ENCODE results near the gene C6orf47.

Gene C6orf47

DNA sequence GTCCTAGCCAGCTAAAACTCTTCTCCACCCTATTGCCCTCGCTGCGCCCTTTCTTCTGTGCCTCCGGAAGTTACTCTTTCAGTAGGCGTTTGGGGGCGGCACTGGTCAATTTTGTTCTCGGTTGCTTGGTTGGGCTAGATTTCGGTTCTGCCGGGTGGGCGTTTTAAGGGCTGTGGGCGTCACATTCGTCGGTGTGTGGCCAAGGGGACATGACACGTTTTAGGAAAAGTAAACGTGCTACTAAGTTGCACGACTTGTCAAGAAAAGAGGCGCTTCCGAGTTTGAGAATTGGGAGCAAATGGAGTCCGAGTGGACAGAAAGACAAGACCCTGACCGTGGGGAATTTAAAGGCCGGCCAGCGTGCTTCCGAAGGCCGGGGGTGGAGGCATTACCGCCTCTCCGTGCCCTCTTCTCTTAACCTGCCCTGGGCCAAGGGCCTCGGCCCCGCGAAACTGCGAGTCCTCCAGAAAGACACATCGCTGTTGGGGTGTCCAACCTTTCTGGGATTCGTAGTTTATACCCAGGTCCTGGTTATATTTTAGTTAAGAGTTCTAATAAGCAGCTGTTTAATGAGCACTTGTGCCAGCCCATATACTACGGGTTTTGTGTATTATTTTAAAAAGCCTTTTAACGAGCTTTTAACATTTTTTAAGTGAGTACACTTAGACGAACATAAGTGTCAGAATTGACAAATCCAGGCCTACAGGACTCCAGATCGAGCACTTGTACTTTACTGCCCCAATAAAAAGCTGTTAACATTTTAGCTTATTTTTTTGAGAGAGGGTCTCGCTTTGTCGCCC lies 7.5 kb downstream of the C6orf47 start:
- no peaks in the 10 kb centered on the region for H3K27me3 ChIP-seq
- H3K4me3 ChIP-seq = peak overlapping the region; percentile 63 to 80 (median 74)
- TF ChIP-seq Cebpa-rat (IDR thresholded peaks at IDR 0.05) = no peak
- H3K9me3 ChIP-seq (replicated peaks in 1 of 11) = no peaks in the 10 kb centered on the region
- peak overlapping the region; percentile 91 to 98 (median 96) for H3K27ac ChIP-seq
- peaks cover 36 to 69% (median 48%) of the 10 kb centered on the region in 11 experiments for H3K36me3 ChIP-seq
- peak overlapping the region; percentile 85 to 96 (median 94) for H3K9ac ChIP-seq
- peak overlapping the region; percentile 84 to 99 (median 97) for H3K4me2 ChIP-seq
- peaks cover 12 to 40% (median 29%) of the 10 kb centered on the region in 11 experiments; a peak in 18 of 22 replicates for H4K20me1 ChIP-seq
- H3K4me1 ChIP-seq = peaks cover 39 to 71% (median 45%) of the 10 kb centered on the region in 10 experiments

GRCh38 chr6:31651602-31652191 lies 8.9 kb downstream of the C6orf47 start:
- TF ChIP-seq Cebpa-rat (IDR thresholded peaks at IDR 0.05) = no peak
- Histone ChIP-seq H3K27ac (peak overlapping the region; percentile 91 to 98 (median 96)), H3K4me3 (peak overlapping the region; percentile 63 to 80 (median 74)), H3K4me2 (peak overlapping the region; percentile 84 to 99 (median 97)), H3K36me3 (peaks cover 46 to 69% (median 49%) of the 10 kb centered on the region in 11 experiments), H4K20me1 (peaks cover 0 to 43% (median 22%) of the 10 kb centered on the region in 11 experiments; a peak in 16 of 22 replicates), H3K4me1 (peaks cover 27 to 59% (median 34%) of the 10 kb centered on the region in 10 experiments), H3K9ac (peak overlapping the region; percentile 85 to 96 (median 94)), H3K27me3 (no peaks in the 10 kb centered on the region), H3K9me3 (replicated peaks in 1 of 11) (no peaks in the 10 kb centered on the region)

GRCh38 chr6:31645325-31645724 lies 15.3 kb downstream of the C6orf47 start:
- H3K36me3 ChIP-seq = peaks cover 95 to 100% (median 98%) of the 10 kb centered on the region in 11 experiments
- no peak overlapping the region for H3K4me2 ChIP-seq
- peaks cover under 1 to 75% (median 59%) of the 10 kb centered on the region in 11 experiments; a peak in 20 of 22 replicates for H4K20me1 ChIP-seq
- H3K27me3 ChIP-seq = no peaks in the 10 kb centered on the region
- H3K9ac ChIP-seq = no peak overlapping the region
- H3K4me3 ChIP-seq = no peak overlapping the region
- H3K9me3 ChIP-seq (replicated peaks in 1 of 11) = no peaks in the 10 kb centered on the region
- H3K4me1 ChIP-seq = peaks cover under 1 to 16% (median 3%) of the 10 kb centered on the region in 10 experiments; a peak in 16 of 20 replicates
- TF ChIP-seq Cebpa-rat (IDR thresholded peaks at IDR 0.05) = no peak
- H3K27ac ChIP-seq = no peak overlapping the region

DNA sequence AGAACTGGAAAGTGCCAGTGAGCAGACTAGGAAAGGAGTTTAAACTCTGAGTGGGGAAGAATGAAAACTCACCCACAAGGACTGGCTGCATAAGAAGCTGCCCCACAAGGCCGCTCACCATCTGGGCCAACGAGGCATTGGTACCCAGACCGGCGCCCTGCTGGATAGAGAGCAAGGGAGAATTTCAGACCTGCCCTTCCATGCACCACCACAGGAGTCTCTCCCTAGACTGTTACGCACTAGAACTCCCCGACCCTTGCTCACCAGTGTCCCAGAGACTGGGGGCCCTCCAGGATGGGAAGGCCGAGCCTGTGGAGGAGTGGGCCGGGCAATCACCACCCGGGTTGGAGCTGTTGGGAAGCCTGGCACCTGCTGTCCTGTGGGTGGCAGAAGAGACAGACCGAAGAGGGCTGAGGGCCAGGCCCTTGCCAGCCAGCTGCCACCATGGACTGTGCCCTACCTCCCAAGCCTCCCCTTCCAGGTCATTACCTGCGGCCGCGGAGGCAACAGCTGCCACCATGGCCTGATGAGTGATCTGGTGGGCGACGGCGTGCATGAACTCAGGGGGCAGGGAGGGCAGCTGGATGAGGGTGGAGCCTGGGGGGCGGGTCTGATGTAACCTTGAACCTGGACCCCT lies 16.6 kb downstream of the C6orf47 start:
- Histone ChIP-seq H3K4me3 (no peak overlapping the region), H3K9ac (0 out of 22 replicates have a peak overlapping the region, but pooled peaks of 1 of the 11 experiments have one; percentile 8), H3K4me2 (no peak overlapping the region), H3K27ac (no peak overlapping the region), H3K27me3 (no peaks in the 10 kb centered on the region), H3K4me1 (peaks cover 0 to 19% (median 12%) of the 10 kb centered on the region in 10 experiments; a peak in 11 of 20 replicates), H4K20me1 (peaks cover 14 to 76% (median 63%) of the 10 kb centered on the region in 11 experiments; a peak in 21 of 22 replicates), H3K36me3 (peaks cover 96 to 100% (median 98%) of the 10 kb centered on the region in 11 experiments), H3K9me3 (replicated peaks in 1 of 11) (no peaks in the 10 kb centered on the region)
- TF ChIP-seq Cebpa-rat (IDR thresholded peaks at IDR 0.05) = no peak

- Histone ChIP-seq H3K9me3 (replicated peaks in 1 of 11) (no peaks in the 10 kb centered on the region), H3K4me1 (peaks cover 0 to 23% (median 12%) of the 10 kb centered on the region in 10 experiments; a peak in 11 of 20 replicates), H3K27ac (no peak overlapping the region), H3K4me3 (no peak overlapping the region), H3K36me3 (peaks cover 95 to 100% (median 98%) of the 10 kb centered on the region in 11 experiments), H4K20me1 (peaks cover 17 to 80% (median 65%) of the 10 kb centered on the region in 11 experiments; a peak in 21 of 22 replicates), H3K27me3 (no peaks in the 10 kb centered on the region), H3K4me2 (no peak overlapping the region), H3K9ac (peak overlapping the region in 5 of 11 experiments; percentile 14 to 33 (median 22); a peak in 4 of 22 replicates)
- TF ChIP-seq Cebpa-rat (IDR thresholded peaks at IDR 0.05) = no peak
These were observed 17.6 kb downstream of the C6orf47 start for GRCh38 chr6:31642798-31643570.

DNA sequence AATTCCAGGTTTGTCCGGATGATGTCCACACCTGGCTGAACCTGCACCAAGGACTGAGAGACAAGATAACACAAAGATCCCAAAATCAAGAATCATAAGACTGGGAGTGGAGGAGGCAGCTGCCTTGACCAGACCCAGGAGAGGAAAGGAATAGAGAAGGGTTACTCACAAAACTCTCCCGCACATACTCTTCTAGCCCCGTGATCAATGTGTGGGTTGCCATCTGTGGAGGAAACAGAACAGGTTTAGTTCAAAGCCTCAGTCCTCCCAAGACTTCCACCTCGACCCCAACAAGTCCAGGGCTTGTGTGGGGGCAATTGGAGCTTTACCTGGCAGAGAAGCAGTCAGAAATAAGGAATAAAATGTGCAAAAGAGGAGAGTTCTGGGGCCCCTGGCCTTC lies 19.2 kb downstream of the C6orf47 start:
- no peak overlapping the region for H3K4me3 ChIP-seq
- H3K9ac ChIP-seq = peak overlapping the region in 3 of 11 experiments; percentile 12 to 22 (median 15); a peak in 3 of 22 replicates
- no peak overlapping the region for H3K27ac ChIP-seq
- no peaks in the 10 kb centered on the region for H3K27me3 ChIP-seq
- no peak overlapping the region for H3K4me2 ChIP-seq
- peaks cover 8 to 23% (median 12%) of the 10 kb centered on the region in 10 experiments; a peak in 14 of 20 replicates for H3K4me1 ChIP-seq
- TF ChIP-seq Cebpa-rat (IDR thresholded peaks at IDR 0.05) = no peak
- no peaks in the 10 kb centered on the region for H3K9me3 ChIP-seq (replicated peaks in 1 of 11)
- H3K36me3 ChIP-seq = peaks cover 96 to 99% (median 97%) of the 10 kb centered on the region in 11 experiments
- H4K20me1 ChIP-seq = peaks cover 26 to 91% (median 78%) of the 10 kb centered on the region in 11 experiments; a peak in 21 of 22 replicates

DNA sequence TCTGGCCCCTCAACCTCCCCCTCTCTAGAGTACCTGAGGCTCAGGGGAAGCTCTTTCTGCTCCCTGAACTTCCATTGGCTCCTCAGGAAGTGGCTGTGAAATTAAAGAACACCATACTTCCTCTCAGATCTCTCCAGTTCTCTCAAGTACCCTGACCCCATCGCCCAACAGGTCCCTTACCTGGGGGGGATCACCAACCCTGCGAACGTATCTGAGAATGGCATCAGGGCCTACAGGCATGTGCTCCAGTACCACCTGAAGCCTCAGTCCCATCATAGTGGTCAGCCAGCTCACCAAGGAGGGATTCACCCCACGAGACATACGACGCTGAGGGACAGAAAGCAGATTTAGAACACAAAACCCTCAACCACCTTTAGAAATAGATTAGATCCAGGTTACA lies 20.0 kb downstream of the C6orf47 start:
- peak overlapping the region in 2 of 11 experiments; percentile 10 to 39; a peak in 2 of 22 replicates for H3K27ac ChIP-seq
- peaks cover 33 to 93% (median 79%) of the 10 kb centered on the region in 11 experiments; a peak in 21 of 22 replicates for H4K20me1 ChIP-seq
- peak overlapping the region in 1 of 11 experiments; percentile 42; a peak in 1 of 22 replicates for H3K4me2 ChIP-seq
- H3K9me3 ChIP-seq (replicated peaks in 1 of 11) = no peaks in the 10 kb centered on the region
- H3K4me3 ChIP-seq = no peak overlapping the region
- peaks cover 8 to 23% (median 12%) of the 10 kb centered on the region in 10 experiments; a peak in 14 of 20 replicates for H3K4me1 ChIP-seq
- H3K9ac ChIP-seq = peak overlapping the region in 5 of 11 experiments; percentile 1 to 34 (median 8); a peak in 2 of 22 replicates
- no peak for TF ChIP-seq Cebpa-rat (IDR thresholded peaks at IDR 0.05)
- H3K36me3 ChIP-seq = peaks cover 96 to 99% (median 97%) of the 10 kb centered on the region in 11 experiments
- no peaks in the 10 kb centered on the region for H3K27me3 ChIP-seq
